Epidermal melanocyte (primary cell): ENCODE measurements around the gene TRPM1.
"Not testable (repeated sequence)": the region's sequence is repeated elsewhere in the genome, so short reads cannot be mapped to it uniquely, and the experiment has no call there.

Source experiments
- DNase-seq: peaks from one replicate; pipeline ENCODE4 v3.0.0; 2011; ENCODE audit warnings: low spot score; ENCODE audit not compliant: insufficient read length

The TRPM1 gene

GRCh38 chr15:31125061-31125460 is 23.5 kb upstream of the TRPM1 start:
- DNase-seq = no peak

- DNase-seq = no peak
Observed at GRCh38 chr15:31116423-31117030, 15.0 kb upstream of the TRPM1 start.

GRCh38 chr15:31111091-31111647 is 9.6 kb upstream of the TRPM1 start:
- DNase-seq = no peak

GRCh38 chr15:31108836-31109235 is 7.3 kb upstream of the TRPM1 start:
- no peak for DNase-seq

- DNase-seq = no peak
Observed at GRCh38 chr15:31106495-31107300, 5.2 kb upstream of the TRPM1 start.

GRCh38 chr15:31104003-31104402 is 2.5 kb upstream of the TRPM1 start:
- DNase-seq = no peak

- DNase-seq = no peak
Observed at GRCh38 chr15:31102374-31103342, 1.1 kb upstream of the TRPM1 start.

- peak; percentile 42 for DNase-seq
Observed at GRCh38 chr15:31102039-31102321, 455 bp upstream of the TRPM1 start.

GRCh38 chr15:31100738-31101137 is 787 bp downstream of the TRPM1 start:
- no peak for DNase-seq

- DNase-seq = no peak
Observed at GRCh38 chr15:31098953-31099740, 2.4 kb downstream of the TRPM1 start.

GRCh38 chr15:31098491-31098917 is 3.0 kb downstream of the TRPM1 start:
- no peak for DNase-seq

- DNase-seq = no peak
Observed at GRCh38 chr15:31096563-31096962, 5.0 kb downstream of the TRPM1 start.

- DNase-seq = no peak
Observed at GRCh38 chr15:31091481-31091880, 10.0 kb downstream of the TRPM1 start.

GRCh38 chr15:31090766-31091165 is 10.8 kb downstream of the TRPM1 start:
- DNase-seq = no peak

GRCh38 chr15:31089368-31090047 is 12.0 kb downstream of the TRPM1 start:
- no peak for DNase-seq

GRCh38 chr15:31088672-31089367 is 12.7 kb downstream of the TRPM1 start:
- DNase-seq = no peak

- DNase-seq = not testable (repeated sequence)
Observed at GRCh38 chr15:31088041-31088440, 13.5 kb downstream of the TRPM1 start.

- no peak for DNase-seq
Observed at GRCh38 chr15:31086344-31086743, 15.2 kb downstream of the TRPM1 start.

GRCh38 chr15:31085359-31085758 is 16.2 kb downstream of the TRPM1 start:
- no peak for DNase-seq

- DNase-seq = no peak
Observed at GRCh38 chr15:31084176-31084575, 17.3 kb downstream of the TRPM1 start.
